Omental fat pad (tissue), 4 donors: ENCODE data around the gene CYLD. TPM values are rescaled to one million over a fixed set of nuclear protein-coding genes. Genes with fewer than 3 reads are reported as not detected.

ENCODE experiments used
- ATAC-seq: fragments of 150-250 bp; one replicate; pipeline ENCODE4 v1.9.1; 2016; ENCODE audit warnings: mild to moderate bottlenecking, moderate library complexity; ENCODE audit not compliant: low FRiP score
- DNase-seq: peaks from one replicate; pipeline ENCODE4 v3.0.0-alpha.2; 2019; ENCODE audit warnings: low spot score
- CTCF ChIP-seq, 3 donors: fragments of 450-650 bp; IDR thresholded peaks; one replicate each; pipeline ENCODE4 v1.5.1; 2016 to 2017; ENCODE audit warnings: antibody characterized with exemption in 3 of 3, mild to moderate bottlenecking in 3 of 3, moderate library complexity in 2 of 3
- total RNA-seq, 4 donors: library from RNA; depleted of rRNA; stranded (reverse); fragments of >200 nt; gene quantifications; one replicate each; pipeline ENCODE4 v1.1.0, GENCODE V29; 2016

CYLD gene
- total RNA-seq, 4 donors from 2014 or later, result 20.5 to 51.1 (median 36.6) TPM

DNA sequence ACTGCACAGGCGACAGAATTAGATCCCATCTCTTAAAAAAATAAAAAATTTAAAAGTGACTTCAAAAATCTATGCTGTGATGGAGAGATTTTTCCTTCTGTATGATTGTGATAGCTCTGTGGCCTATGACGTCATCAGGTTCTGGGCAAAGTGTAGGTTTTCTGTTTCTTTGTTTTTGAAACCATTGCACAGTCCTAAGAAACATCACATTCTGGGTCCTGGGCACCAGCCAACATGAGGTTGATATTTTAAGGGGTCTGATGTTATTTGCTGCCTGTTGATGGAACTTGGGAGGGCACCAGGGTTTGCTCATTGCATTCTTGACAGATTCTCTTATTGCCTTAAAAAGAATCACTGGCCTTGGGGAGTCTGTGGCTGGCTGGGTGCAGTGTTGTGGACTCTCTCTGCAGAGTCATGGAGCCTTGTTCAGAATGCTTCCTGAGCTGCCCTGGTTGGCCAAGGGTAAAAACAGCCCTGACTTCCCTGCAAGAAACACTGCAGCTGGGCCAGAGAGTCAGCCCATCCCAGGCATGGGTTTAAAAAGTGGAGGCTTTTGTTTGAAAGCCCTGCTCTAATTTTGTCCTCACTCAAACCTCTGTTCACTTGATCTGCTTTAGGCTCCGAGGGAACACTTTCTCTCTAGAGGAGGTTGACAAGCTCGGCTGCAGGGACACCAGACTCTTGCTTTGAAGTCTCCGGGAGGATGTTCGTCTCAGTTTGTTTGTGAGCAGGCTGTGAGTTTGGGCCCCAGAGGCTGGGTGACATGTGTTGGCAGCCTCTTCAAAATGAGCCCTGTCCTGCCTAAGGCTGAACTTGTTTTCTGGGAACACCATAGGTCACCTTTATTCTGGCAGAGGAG lies 10.5 kb upstream of the CYLD start:
- DNase-seq, result no peak
- no peak for ATAC-seq
- TF ChIP-seq CTCF (IDR thresholded peaks at IDR 0.05), result no peak

DNA sequence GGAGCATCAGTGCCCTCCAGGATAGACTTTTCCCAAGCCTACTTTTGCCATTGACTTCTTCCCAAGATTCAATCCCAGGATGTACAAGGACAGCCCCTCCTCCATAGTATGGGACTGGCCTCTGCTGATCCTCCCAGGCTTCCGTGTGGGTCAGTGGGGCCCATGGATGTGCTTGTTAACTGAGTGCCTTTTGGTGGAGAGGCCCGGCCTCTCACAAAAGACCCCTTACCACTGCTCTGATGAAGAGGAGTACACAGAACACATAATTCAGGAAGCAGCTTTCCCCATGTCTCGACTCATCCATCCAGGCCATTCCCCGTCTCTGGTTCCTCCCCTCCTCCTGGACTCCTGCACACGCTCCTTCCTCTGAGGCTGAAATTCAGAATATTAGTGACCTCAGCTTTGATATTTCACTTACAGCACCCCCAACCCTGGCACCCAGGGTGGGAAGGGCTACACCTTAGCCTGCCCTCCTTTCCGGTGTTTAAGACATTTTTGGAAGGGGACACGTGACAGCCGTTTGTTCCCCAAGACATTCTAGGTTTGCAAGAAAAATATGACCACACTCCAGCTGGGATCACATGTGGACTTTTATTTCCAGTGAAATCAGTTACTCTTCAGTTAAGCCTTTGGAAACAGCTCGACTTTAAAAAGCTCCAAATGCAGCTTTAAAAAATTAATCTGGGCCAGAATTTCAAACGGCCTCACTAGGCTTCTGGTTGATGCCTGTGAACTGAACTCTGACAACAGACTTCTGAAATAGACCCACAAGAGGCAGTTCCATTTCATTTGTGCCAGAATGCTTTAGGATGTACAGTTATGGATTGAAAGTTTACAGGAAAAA lies 9.7 kb upstream of the CYLD start:
- DNase-seq, result no peak
- TF ChIP-seq CTCF (IDR thresholded peaks at IDR 0.05), result no peak
- no peak for ATAC-seq

DNA sequence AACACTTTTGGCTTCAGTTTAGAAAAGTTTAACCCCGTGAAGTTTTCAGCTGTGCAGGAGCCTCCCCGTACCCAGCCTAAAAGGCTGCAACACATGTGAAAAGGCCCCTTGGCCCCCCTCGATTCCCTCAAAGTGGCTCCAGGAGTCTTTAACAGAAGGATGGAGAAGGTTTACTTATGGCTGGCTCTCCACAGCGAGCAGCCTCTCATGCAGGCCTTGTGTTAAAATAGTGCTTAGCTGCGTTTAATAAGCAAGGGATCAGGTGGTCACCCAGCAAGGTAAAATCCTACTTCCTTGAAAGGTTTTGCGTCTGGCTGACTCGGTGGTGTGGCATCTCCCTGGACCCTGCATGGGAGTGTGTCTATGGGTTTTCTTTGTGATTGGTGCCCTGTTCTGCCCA lies 8.4 kb upstream of the CYLD start:
- no peak for ATAC-seq
- no peak for DNase-seq
- no peak for TF ChIP-seq CTCF (IDR thresholded peaks at IDR 0.05)

GRCh38 chr16:50735629-50736122 lies 6.2 kb upstream of the CYLD start:
- no peak for ATAC-seq
- DNase-seq, result no peak
- TF ChIP-seq CTCF (IDR thresholded peaks at IDR 0.05), result no peak

DNA sequence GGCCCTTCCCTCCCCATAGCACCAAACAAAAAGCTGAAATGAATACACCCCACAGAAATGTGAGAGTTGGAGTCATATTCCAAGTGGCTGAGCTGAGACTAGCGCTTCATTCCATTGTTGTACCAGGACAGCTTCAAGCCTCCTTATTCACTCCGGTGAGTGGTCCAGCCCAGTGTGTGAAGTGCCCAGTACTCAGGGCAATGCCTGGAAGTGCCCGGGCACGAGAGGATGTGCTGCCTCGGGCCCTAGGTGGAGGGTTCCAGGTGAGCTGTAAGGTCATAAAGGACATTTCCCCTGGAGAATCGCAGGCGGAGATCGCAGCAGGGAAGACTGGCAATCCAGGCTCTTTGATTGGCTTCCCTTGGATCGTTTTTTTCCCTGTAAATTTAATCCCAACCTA lies 5.4 kb upstream of the CYLD start:
- DNase-seq, result no peak
- no peak for TF ChIP-seq CTCF (IDR thresholded peaks at IDR 0.05)
- ATAC-seq, result no peak

GRCh38 chr16:50737420-50737959 lies 4.4 kb upstream of the CYLD start:
- no peak for TF ChIP-seq CTCF (IDR thresholded peaks at IDR 0.05)
- ATAC-seq, result no peak
- no peak for DNase-seq
